Measurements from ENCODE around the gene AQP12B.
"Not testable (repeated sequence)": the region's sequence is repeated elsewhere in the genome, so short reads cannot be mapped to it uniquely, and the experiment has no call there.

Gene AQP12B, protein sequence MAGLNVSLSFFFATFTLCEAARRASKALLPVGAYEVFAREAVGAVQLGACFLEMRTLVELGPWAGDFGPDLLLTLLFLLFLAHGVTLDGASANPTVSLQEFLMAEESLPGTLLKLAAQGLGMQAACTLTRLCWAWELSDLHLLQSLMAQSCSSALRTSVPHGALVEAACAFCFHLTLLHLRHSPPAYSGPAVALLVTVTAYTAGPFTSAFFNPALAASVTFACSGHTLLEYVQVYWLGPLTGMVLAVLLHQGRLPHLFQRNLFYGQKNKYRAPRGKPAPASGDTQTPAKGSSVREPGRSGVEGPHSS

DNA sequence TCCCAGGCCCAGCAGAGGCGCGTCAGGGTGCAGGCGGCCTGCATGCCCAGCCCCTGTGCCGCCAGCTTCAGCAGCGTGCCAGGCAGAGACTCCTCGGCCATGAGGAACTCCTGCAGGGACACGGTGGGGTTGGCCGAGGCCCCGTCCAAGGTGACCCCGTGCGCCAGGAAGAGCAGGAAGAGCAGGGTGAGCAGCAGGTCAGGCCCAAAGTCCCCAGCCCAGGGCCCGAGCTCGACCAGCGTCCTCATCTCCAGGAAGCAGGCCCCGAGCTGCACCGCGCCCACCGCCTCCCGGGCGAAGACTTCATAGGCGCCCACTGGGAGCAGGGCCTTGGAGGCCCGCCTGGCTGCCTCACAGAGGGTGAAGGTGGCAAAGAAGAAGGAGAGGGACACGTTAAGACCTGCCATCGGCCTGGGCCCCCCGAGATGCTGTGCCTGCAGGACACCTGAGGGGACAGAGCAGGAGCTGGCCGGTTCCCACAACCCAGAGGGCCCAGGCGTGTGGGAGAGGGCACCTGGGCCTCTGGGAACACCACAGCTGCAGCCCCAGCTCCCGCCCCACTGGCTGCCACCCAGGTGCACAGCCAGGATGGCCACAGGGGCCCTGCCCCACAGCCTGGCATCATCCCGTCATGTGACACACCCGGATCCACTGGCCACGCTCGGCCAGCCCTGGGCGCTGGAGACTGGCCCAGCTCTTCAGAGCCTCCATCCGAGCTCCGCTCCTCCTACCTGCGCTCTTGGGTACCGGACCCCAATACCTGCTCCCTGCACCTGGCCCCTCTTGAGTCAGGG lies at the start of gene AQP12B:
Gene AQP12B (minus strand): TSS at position 455 of the 794 bp plus-strand sequence. CDS start 48 bp downstream, at position 407.
- H3K27me3 ChIP-seq (ENCODE audit: control insufficient read depth in 2 of 2, insufficient read depth in 2 of 2, low read length in 2 of 2); H3K9ac ChIP-seq (ENCODE audit: low read depth in 1 of 2, low read length in 2 of 2); H3K4me3 ChIP-seq (ENCODE audit: low read length in 2 of 2); H3K36me3 ChIP-seq (ENCODE audit: control insufficient read depth in 2 of 2, insufficient read depth in 2 of 2, low read length in 2 of 2); H3K9me3 ChIP-seq (ENCODE audit: control insufficient read depth in 2 of 2, low read length in 2 of 2); H3K27ac ChIP-seq (ENCODE audit: low read depth in 2 of 2, low read length in 2 of 2): not testable (repeated sequence)
- H3K4me1 ChIP-seq (ENCODE audit: control insufficient read depth in 2 of 2, insufficient read depth in 2 of 2, low read length in 2 of 2): peaks cover 13 to 23% of the 10 kb centered on the region in 2 donors

DNA sequence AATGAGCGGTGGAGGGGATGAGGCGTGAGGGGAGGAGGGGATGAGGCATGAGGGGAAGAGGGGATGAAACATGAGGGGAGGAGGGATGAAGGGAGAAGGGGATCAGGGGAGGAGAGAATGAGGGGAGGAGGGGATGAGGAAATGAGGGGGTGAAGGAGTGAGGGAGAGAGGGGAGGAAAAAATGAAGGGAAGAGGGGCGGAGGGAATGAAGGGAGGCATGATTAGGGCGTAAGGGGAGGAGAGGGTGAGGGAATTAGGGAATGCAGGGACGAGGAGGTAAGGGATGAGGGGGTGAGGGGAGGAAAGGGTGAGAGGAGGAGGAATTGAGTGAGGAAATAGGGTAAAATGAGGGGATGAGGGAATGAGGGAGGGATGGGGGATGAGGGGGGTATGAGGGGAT lies 49.5 kb upstream of the AQP12B start:
- H3K27ac ChIP-seq (ENCODE audit: low read depth in 2 of 2, low read length in 2 of 2): no peak overlapping the region
- H3K4me1 ChIP-seq (ENCODE audit: control insufficient read depth in 2 of 2, insufficient read depth in 2 of 2, low read length in 2 of 2): no peaks in the 10 kb centered on the region
- H3K36me3 ChIP-seq (ENCODE audit: control insufficient read depth in 2 of 2, insufficient read depth in 2 of 2, low read length in 2 of 2): no peaks in the 10 kb centered on the region
- no peak overlapping the region for H3K9ac ChIP-seq (ENCODE audit: low read depth in 1 of 2, low read length in 2 of 2)
- no peaks in the 10 kb centered on the region for H3K9me3 ChIP-seq (ENCODE audit: control insufficient read depth in 2 of 2, low read length in 2 of 2)
- H3K4me3 ChIP-seq (ENCODE audit: low read length in 2 of 2): no peak overlapping the region
- peaks cover 4 to 10% of the 10 kb centered on the region in 2 donors for H3K27me3 ChIP-seq (ENCODE audit: control insufficient read depth in 2 of 2, insufficient read depth in 2 of 2, low read length in 2 of 2)

DNA sequence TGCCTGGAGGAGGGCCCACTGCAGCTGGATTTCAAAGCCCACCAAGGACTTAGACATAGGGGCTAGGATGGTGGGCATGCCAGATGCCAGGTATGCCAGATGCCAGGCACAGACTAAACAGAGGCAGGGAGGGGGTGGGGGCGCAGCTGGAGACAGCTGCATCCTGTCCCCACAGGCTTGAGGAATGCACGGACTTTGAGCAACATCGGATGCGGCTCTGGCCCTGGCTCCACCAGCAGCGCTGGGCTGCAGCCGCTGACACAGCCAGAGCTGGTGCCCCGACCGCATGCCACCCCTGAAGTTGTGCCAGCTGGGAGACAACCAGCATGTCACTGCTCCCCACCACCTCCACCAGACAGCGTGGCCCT lies 48.5 kb upstream of the AQP12B start:
- Histone ChIP-seq H3K36me3 (ENCODE audit: control insufficient read depth in 2 of 2, insufficient read depth in 2 of 2, low read length in 2 of 2) (no peaks in the 10 kb centered on the region), H3K9ac (ENCODE audit: low read depth in 1 of 2, low read length in 2 of 2) (no peak overlapping the region), H3K9me3 (ENCODE audit: control insufficient read depth in 2 of 2, low read length in 2 of 2) (no peaks in the 10 kb centered on the region), H3K27ac (ENCODE audit: low read depth in 2 of 2, low read length in 2 of 2) (no peak overlapping the region), H3K4me3 (ENCODE audit: low read length in 2 of 2) (no peak overlapping the region), H3K27me3 (ENCODE audit: control insufficient read depth in 2 of 2, insufficient read depth in 2 of 2, low read length in 2 of 2) (peaks cover 4 to 10% of the 10 kb centered on the region in 2 donors), H3K4me1 (ENCODE audit: control insufficient read depth in 2 of 2, insufficient read depth in 2 of 2, low read length in 2 of 2) (no peaks in the 10 kb centered on the region)

DNA sequence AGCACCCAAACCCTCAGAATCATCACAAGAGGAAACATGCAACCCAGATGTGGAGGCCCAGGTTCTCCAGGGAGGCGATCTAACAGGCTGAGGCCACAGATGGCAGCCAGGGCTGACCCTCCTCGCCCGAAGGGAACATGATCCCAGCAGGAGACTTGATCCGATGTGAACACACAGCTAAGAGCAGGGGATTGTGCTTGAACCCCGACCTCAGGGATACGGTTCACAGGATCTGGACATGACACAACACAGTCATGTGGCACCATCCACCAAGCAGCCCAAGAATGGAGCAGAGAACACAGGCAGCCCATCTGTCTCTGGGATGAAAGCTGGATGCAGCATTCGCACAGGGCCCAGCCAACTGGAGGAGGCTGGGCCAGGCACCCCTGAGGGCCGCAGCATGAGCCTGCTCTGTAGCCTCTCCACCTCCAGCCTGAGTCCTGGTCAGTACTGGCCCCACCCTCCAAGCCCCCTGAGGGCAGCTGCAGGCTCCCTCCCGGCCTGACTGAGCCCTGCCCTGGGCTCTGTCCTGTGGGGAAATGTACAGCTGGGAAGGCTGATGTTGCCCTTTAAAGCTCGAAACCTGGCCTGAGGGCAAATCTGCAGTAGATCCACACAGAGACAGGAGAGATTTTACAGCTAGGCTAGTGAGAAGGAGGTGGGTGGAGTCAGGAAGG lies 48.0 kb upstream of the AQP12B start:
- Histone ChIP-seq H3K36me3 (ENCODE audit: control insufficient read depth in 2 of 2, insufficient read depth in 2 of 2, low read length in 2 of 2) (no peaks in the 10 kb centered on the region), H3K27me3 (ENCODE audit: control insufficient read depth in 2 of 2, insufficient read depth in 2 of 2, low read length in 2 of 2) (peaks cover 4 to 10% of the 10 kb centered on the region in 2 donors), H3K27ac (ENCODE audit: low read depth in 2 of 2, low read length in 2 of 2) (no peak overlapping the region)

DNA sequence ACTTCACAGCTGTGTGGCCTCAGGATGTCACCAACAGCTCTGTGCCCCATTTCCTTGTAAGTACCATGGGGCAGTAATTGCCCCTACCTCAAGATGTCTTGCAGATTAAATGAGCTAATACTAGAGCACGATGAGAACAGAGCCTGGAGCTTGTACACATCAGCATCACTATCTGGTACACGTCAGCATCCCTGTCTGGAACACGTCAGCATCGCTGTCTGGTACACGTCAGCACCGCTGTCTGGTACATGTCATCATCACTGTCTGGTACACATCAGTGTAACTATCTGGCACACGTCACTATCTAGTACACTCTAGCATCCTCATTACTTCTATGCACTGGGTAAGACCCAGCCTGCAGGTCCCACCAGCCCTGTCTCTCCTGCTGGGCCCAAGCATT lies 46.1 kb upstream of the AQP12B start:
- H3K27me3 ChIP-seq (ENCODE audit: control insufficient read depth in 2 of 2, insufficient read depth in 2 of 2, low read length in 2 of 2): peaks cover 4 to 7% of the 10 kb centered on the region in 2 donors
- H3K9me3 ChIP-seq (ENCODE audit: control insufficient read depth in 2 of 2, low read length in 2 of 2): no peaks in the 10 kb centered on the region
- no peak overlapping the region for H3K4me3 ChIP-seq (ENCODE audit: low read length in 2 of 2)
- H3K4me1 ChIP-seq (ENCODE audit: control insufficient read depth in 2 of 2, insufficient read depth in 2 of 2, low read length in 2 of 2): no peaks in the 10 kb centered on the region
- H3K27ac ChIP-seq (ENCODE audit: low read depth in 2 of 2, low read length in 2 of 2): no peak overlapping the region
- no peaks in the 10 kb centered on the region for H3K36me3 ChIP-seq (ENCODE audit: control insufficient read depth in 2 of 2, insufficient read depth in 2 of 2, low read length in 2 of 2)
- H3K9ac ChIP-seq (ENCODE audit: low read depth in 1 of 2, low read length in 2 of 2): no peak overlapping the region

More for the DNA sequence above, 48.0 kb upstream of the AQP12B start:
- no peak overlapping the region for H3K4me3 ChIP-seq (ENCODE audit: low read length in 2 of 2)
- H3K9ac ChIP-seq (ENCODE audit: low read depth in 1 of 2, low read length in 2 of 2): no peak overlapping the region
- H3K9me3 ChIP-seq (ENCODE audit: control insufficient read depth in 2 of 2, low read length in 2 of 2): no peaks in the 10 kb centered on the region
- no peaks in the 10 kb centered on the region for H3K4me1 ChIP-seq (ENCODE audit: control insufficient read depth in 2 of 2, insufficient read depth in 2 of 2, low read length in 2 of 2)

DNA sequence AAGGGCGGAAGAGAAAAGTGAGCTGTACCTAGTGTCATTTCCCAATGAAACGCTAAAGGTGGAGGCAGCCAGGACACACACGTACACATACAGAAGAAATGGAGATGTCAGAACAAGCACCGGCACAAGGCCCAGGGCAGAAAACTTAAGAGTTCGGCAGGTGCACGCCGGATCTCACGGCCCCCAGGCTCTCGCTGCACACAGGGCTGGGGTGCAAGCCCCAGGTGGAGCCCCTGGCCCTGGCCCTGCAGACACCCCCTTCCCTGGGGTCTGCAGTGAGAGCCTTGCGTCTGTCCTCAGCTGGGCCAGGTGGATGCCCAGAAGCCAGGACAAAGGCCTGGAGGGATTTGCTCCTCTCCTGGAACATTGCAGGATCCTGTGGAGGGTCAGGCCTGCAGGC lies 45.7 kb upstream of the AQP12B start:
- H3K9ac ChIP-seq (ENCODE audit: low read depth in 1 of 2, low read length in 2 of 2): no peak overlapping the region
- H3K4me1 ChIP-seq (ENCODE audit: control insufficient read depth in 2 of 2, insufficient read depth in 2 of 2, low read length in 2 of 2): no peaks in the 10 kb centered on the region
- peaks cover 4 to 7% of the 10 kb centered on the region in 2 donors for H3K27me3 ChIP-seq (ENCODE audit: control insufficient read depth in 2 of 2, insufficient read depth in 2 of 2, low read length in 2 of 2)
- no peak overlapping the region for H3K27ac ChIP-seq (ENCODE audit: low read depth in 2 of 2, low read length in 2 of 2)
- no peak overlapping the region for H3K4me3 ChIP-seq (ENCODE audit: low read length in 2 of 2)
- H3K36me3 ChIP-seq (ENCODE audit: control insufficient read depth in 2 of 2, insufficient read depth in 2 of 2, low read length in 2 of 2): no peaks in the 10 kb centered on the region
- H3K9me3 ChIP-seq (ENCODE audit: control insufficient read depth in 2 of 2, low read length in 2 of 2): no peaks in the 10 kb centered on the region

DNA sequence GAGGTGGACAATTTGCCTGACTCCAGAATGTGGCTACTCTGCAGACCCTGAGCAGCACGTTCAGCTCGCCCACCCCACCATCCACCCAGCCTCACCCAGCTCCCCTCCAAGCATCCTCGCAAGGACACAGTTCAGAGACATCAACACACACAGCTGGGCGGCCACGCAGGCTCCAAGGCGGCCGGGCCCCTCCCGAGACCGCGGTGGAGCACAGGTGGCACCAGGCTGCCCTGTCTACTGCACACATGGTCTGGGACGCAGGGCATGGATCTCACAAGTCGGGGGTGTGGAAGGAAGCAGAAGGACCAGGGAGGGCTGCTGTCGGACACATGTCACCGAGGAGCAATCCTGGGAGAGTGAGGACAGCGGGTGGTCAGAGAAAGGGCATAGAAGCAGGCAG lies 45.2 kb upstream of the AQP12B start:
- Histone ChIP-seq H3K4me3 (ENCODE audit: low read length in 2 of 2) (no peak overlapping the region), H3K27ac (ENCODE audit: low read depth in 2 of 2, low read length in 2 of 2) (no peak overlapping the region), H3K9me3 (ENCODE audit: control insufficient read depth in 2 of 2, low read length in 2 of 2) (no peaks in the 10 kb centered on the region), H3K9ac (ENCODE audit: low read depth in 1 of 2, low read length in 2 of 2) (no peak overlapping the region), H3K36me3 (ENCODE audit: control insufficient read depth in 2 of 2, insufficient read depth in 2 of 2, low read length in 2 of 2) (no peaks in the 10 kb centered on the region), H3K4me1 (ENCODE audit: control insufficient read depth in 2 of 2, insufficient read depth in 2 of 2, low read length in 2 of 2) (no peaks in the 10 kb centered on the region), H3K27me3 (ENCODE audit: control insufficient read depth in 2 of 2, insufficient read depth in 2 of 2, low read length in 2 of 2) (peaks cover 4 to 7% of the 10 kb centered on the region in 2 donors)

DNA sequence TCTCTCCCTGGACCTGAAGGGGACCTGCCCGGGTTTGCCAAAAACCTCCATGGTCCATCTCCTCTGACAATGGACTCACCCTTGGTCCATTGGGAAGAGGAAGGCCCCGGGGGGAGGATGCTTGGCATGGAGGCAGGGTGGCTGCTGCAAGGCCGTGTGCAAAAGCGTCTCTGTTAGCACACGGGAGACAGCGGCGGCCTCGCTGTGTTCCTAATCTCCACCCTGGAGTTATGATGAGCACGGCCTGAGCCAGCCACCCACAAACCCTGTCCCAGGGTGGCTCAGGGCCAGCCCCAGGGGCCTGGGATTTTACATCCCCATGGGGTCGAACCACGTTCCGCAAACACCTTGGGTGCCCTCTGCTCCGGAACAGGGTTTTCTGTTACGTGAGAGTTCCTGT lies 44.8 kb upstream of the AQP12B start:
- no peaks in the 10 kb centered on the region for H3K36me3 ChIP-seq (ENCODE audit: control insufficient read depth in 2 of 2, insufficient read depth in 2 of 2, low read length in 2 of 2)
- H3K27me3 ChIP-seq (ENCODE audit: control insufficient read depth in 2 of 2, insufficient read depth in 2 of 2, low read length in 2 of 2): peaks cover 4 to 7% of the 10 kb centered on the region in 2 donors

DNA sequence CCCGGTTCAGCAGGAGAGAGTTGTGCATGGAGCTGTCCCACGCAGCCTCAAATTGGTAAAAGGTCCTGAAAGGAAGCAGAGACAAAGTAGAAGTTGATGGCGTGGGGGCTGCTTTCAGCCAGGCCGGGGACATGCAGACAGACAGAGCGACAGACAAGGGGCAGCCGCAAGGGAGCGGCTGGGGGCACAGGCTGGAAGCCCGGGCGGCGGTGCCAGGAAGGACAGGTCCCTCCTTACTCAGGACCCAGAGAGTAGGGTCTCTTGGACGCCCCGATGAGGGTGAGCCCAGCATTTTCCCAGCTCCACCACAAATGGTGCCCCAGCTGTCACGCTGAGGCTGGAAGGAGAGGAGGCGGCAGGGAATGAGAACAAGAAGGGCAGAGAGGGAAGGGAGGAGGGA lies 44.2 kb upstream of the AQP12B start:
- Histone ChIP-seq H3K4me1 (ENCODE audit: control insufficient read depth in 2 of 2, insufficient read depth in 2 of 2, low read length in 2 of 2) (no peaks in the 10 kb centered on the region), H3K36me3 (ENCODE audit: control insufficient read depth in 2 of 2, insufficient read depth in 2 of 2, low read length in 2 of 2) (no peaks in the 10 kb centered on the region), H3K9ac (ENCODE audit: low read depth in 1 of 2, low read length in 2 of 2) (no peak overlapping the region), H3K9me3 (ENCODE audit: control insufficient read depth in 2 of 2, low read length in 2 of 2) (no peaks in the 10 kb centered on the region), H3K27ac (ENCODE audit: low read depth in 2 of 2, low read length in 2 of 2) (no peak overlapping the region), H3K4me3 (ENCODE audit: low read length in 2 of 2) (no peak overlapping the region), H3K27me3 (ENCODE audit: control insufficient read depth in 2 of 2, insufficient read depth in 2 of 2, low read length in 2 of 2) (peaks cover 4 to 7% of the 10 kb centered on the region in 2 donors)

More for the DNA sequence above, 44.8 kb upstream of the AQP12B start:
- no peak overlapping the region for H3K27ac ChIP-seq (ENCODE audit: low read depth in 2 of 2, low read length in 2 of 2)
- H3K9me3 ChIP-seq (ENCODE audit: control insufficient read depth in 2 of 2, low read length in 2 of 2): no peaks in the 10 kb centered on the region
- H3K4me1 ChIP-seq (ENCODE audit: control insufficient read depth in 2 of 2, insufficient read depth in 2 of 2, low read length in 2 of 2): no peaks in the 10 kb centered on the region
- H3K4me3 ChIP-seq (ENCODE audit: low read length in 2 of 2): no peak overlapping the region
- H3K9ac ChIP-seq (ENCODE audit: low read depth in 1 of 2, low read length in 2 of 2): no peak overlapping the region

DNA sequence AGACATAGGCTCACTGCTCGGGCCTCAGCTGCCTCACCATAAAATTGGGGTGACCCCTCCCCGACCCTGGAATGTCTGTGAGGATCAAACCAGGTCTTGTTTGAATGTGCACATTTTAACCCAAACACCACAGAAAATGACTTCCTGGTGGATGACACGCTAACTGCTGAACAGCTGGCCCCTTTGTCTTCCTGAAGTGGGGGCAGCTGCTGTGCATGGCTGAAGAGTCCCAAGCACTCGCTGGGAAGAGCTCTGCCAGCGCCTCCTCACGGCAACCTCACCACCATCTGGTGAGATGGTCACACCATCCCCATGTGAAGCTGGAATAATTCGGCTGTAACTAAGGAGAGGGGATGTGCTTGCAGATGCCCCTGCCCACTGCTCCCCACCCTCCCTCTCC lies 43.0 kb upstream of the AQP12B start:
- H3K27ac ChIP-seq (ENCODE audit: low read depth in 2 of 2, low read length in 2 of 2): no peak overlapping the region

More for the DNA sequence above, 43.0 kb upstream of the AQP12B start:
- Histone ChIP-seq H3K27me3 (ENCODE audit: control insufficient read depth in 2 of 2, insufficient read depth in 2 of 2, low read length in 2 of 2) (peaks cover 4% of the 10 kb centered on the region in 2 donors), H3K36me3 (ENCODE audit: control insufficient read depth in 2 of 2, insufficient read depth in 2 of 2, low read length in 2 of 2) (no peaks in the 10 kb centered on the region), H3K9me3 (ENCODE audit: control insufficient read depth in 2 of 2, low read length in 2 of 2) (no peaks in the 10 kb centered on the region), H3K9ac (ENCODE audit: low read depth in 1 of 2, low read length in 2 of 2) (no peak overlapping the region), H3K4me3 (ENCODE audit: low read length in 2 of 2) (no peak overlapping the region), H3K4me1 (ENCODE audit: control insufficient read depth in 2 of 2, insufficient read depth in 2 of 2, low read length in 2 of 2) (no peaks in the 10 kb centered on the region)
